GM19099 (cell line): ENCODE measurements around the gene DNM2.

Experiments used
- POLR2A ChIP-seq: IDR thresholded peaks from 3 replicates; pipeline ENCODE4 v1.6.1; 2011; ENCODE audit warnings: low read depth; ENCODE audit not compliant: insufficient read length; ENCODE audit errors: extremely low read depth

DNM2 gene

GRCh38 chr19:10713317-10713716 lies 4.6 kb upstream of the DNM2 start:
- no peak for TF ChIP-seq POLR2A

GRCh38 chr19:10717054-10717355 lies 874 bp upstream of the DNM2 start:
- no peak for TF ChIP-seq POLR2A

- TF ChIP-seq POLR2A, result no peak
Observed at GRCh38 chr19:10718205-10719196, 622 bp downstream of the DNM2 start.

DNA sequence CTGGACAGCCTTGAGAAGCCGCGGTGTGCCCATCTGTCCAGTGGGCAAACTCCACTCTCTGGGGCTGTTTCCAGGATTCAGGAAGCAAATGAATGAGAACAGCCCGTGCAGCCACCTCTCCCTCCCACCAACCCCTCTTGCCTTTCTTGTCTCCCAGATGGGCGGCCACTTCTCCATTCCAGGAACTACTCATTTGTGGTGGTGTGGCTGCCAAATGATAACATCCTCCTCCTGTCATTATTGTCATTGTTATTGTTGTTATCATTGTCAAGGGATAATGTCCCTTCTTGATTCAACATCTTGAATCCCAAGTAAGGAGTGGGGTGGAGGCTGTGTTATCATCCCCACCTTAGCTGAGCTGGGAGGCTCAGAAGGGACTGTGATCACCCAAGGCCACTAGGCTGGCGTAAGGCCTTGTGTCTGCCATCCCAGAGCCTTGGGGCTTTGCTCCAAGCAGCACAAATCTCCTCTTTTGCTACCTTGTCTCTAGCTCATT lies 1.6 kb downstream of the DNM2 start:
- no peak for TF ChIP-seq POLR2A

DNA sequence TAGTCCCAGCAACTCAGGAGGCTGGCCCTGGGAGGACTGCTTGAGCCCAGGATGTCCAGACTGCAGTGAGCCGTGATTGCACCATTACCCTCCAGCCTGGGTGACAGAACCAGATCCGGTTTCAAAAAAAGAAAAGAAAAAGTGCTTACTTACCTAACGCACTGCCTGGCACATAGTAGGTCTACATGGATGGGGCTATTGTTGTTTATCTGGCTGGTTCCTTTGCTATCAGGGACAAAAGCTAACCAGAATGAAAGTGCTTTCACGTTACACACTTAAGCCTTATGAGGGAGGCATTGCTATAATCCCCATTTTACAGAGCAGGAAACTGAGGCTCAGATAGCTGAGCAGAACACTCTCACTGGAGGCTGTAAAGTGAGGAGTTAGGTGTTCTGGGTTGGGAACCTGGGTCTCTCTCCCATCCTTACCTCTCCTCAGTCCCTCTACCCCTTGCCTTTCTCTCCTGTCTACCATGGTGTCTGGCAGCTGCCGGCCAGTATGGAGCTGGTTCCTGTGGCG lies 2.8 kb downstream of the DNM2 start:
- TF ChIP-seq POLR2A, result no peak

GRCh38 chr19:10723591-10723990 lies 5.7 kb downstream of the DNM2 start:
- no peak for TF ChIP-seq POLR2A

DNA sequence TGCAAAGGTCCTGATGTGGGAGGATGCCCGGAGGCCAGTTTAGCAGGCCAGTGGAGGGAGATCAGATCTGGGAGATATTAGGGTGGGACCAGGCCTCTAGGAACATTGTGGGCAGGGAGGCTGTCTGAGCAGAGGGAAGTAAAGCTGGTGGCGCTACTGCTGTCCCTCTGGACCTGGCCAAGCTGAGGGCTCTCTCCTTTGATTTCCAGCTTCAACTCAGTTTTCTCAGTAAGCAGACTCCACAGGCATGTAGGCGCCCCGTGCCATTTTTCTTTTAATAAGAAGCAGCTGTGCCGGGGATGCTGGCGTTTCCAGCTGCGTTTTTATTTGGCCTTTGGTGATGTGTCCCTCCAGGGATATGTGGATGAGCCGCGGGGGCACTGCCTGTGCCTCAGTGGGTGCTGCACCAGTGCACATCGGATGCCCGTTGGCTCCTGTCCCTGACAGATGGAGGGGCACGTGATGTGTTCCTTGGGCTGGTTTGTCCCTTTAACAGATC lies 6.7 kb downstream of the DNM2 start:
- no peak for TF ChIP-seq POLR2A

DNA sequence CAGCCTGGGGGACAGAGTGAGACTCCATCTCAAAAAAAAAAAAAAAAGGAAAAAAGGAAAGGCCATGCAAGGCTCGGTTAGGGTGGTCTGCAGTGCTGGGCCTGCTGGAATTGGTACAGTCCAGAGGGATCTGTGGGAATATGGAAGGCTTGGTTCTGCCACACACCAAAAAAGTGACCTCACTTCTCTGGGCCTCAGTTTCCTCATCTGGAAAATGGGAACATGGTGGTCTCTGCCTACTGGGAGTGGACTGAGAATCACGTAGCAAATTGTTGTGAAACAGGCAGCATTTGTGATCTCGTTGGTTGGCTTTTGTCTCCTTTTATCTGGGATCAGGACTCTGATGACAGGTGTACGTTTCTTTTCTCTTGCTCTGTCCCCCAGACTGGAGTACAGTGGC lies 7.5 kb downstream of the DNM2 start:
- no peak for TF ChIP-seq POLR2A

- TF ChIP-seq POLR2A, result no peak
Observed at GRCh38 chr19:10726268-10726667, 8.4 kb downstream of the DNM2 start.

DNA sequence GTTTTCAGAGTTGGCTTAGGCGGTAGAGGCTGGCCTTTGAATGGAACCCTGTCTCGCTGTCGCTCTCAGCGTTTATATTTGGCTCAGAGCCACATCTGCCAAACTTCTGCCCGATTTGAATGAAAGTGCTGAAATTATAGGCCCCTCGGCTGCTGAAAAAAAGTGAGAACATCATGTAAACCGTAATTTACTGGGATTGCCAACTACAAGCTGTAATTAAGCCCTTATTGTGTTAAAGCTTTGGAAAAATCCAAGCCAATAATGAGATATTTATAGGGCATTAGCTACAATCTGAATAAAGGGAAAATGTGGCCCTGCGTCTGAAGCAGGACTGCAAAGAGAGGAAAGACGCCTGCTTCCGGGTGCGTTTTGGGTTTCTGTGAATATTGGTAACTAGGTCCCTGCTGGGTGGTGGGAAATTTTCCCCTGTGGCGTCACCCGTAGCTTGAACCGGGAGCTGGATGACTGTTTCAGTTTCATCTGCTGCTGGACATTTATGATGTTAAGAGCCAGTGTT lies 9.9 kb downstream of the DNM2 start:
- TF ChIP-seq POLR2A, result no peak

DNA sequence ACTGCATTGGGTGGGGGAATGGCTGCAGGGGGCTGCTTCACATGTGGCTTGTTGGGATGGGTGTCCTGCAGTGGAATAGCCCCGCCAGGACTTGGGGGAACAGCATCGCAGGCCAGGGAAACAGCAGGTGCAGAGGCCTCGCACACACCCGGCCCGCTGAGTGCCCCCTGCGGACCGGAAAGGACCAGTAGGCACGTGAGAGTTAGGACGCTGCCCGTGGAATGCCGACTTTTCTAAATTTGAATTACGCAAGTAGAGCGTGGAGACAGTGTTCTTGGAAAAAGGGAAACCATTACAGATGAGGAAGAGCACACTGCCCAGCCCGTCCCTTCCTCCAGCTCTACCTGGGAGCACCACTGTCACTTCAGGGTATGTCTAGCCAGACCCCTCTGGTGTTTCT lies 11.5 kb downstream of the DNM2 start:
- TF ChIP-seq POLR2A, result no peak

DNA sequence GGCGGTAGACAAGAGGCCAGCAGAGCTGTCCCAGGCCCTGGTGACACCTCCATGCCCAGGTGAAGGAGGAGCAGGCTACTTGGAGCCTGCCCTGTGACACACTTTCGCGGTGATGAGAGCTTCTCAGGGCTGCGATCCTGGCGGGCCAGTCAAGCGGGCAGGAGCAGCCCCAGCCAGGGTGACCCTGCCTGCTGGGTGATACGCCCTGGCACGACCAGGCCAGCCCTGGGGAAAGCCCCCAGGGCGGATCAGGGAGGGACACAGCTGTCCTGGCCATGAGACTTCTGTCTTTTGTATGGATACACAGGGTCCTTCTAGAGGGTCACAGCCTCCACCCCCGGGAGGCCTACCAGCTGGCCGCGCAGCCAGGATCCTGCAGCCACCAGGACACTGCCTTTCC lies 13.1 kb downstream of the DNM2 start:
- no peak for TF ChIP-seq POLR2A

- no peak for TF ChIP-seq POLR2A
Observed at GRCh38 chr19:10735741-10736140, 17.9 kb downstream of the DNM2 start.

GRCh38 chr19:10736189-10736588 lies 18.3 kb downstream of the DNM2 start:
- TF ChIP-seq POLR2A, result no peak

DNA sequence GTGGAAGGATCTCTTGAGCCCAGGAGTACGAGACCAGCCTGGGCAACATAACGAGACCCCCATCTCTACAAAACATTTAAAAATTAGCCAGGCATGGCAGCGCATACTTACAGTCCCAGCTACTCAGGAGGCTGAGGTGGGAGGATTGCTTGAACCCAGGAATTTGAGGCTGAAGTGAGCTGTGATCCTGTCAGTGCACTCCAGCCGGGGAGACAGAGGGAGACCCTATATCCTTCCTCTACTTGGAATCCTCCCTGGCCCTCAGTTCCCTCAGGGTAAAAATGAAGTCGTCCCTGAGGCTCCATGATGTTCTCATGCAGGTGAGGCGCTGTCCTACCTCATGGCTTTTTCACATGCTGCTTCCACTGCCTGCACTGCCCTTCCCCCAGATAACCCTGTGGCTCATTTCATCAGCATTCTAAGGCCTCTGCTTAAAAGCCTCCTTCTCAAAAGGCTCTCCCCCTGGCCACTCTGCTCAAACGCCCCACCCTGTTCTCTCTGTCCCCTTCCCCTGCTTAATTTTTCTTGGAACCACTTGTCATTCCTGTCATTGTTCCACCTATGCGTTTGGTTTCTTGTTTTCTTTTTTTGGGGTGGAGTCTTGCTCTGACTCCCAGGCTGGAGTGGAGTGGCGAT lies 19.2 kb downstream of the DNM2 start:
- no peak for TF ChIP-seq POLR2A
